ENCODE data around the gene POLR1E. TPM values are rescaled to one million over a fixed set of nuclear protein-coding genes. Genes with fewer than 3 reads are reported as not detected.
"Not testable (repeated sequence)": the region's sequence is repeated elsewhere in the genome, so short reads cannot be mapped to it uniquely, and the experiment has no call there.

POLR1E gene
- total and polyA plus RNA-seq, 7 donors = 12.1 to 22.5 (median 21.1) TPM

- no peak for DNase-seq
- no peak for TF ChIP-seq CTCF (IDR thresholded peaks at IDR 0.05)
- Histone ChIP-seq H3K27me3 (ENCODE audit: insufficient read depth in 3 of 3, low read length in 2 of 3) (no peaks in the 10 kb centered on the region), H3K36me3 (ENCODE audit: insufficient read depth in 1 of 2, low read depth in 1 of 2) (peaks cover 0 to 93% of the 10 kb centered on the region in 2 donors), H3K9me3 (no peaks in the 10 kb centered on the region), H3K27ac (no peak overlapping the region), H3K4me1 (no peaks in the 10 kb centered on the region), H3K4me3 (no peak overlapping the region)
- intact Hi-C loops (cut with DNase I) = loop anchor here in 1 of 2 donors (10.0 kb wide), 1 partner anchor 47 kb away; no protein-coding TSS in a partner anchor
- peak; percentile 32 to 65 (median 33) for ATAC-seq
- 77 to 84% (median 82%) methylated on average over 5 of the region's 5 CpGs for WGBS, 3 donors
Measured at GRCh38 chr9:37508135-37508833, 22.5 kb downstream of the POLR1E start.

DNA sequence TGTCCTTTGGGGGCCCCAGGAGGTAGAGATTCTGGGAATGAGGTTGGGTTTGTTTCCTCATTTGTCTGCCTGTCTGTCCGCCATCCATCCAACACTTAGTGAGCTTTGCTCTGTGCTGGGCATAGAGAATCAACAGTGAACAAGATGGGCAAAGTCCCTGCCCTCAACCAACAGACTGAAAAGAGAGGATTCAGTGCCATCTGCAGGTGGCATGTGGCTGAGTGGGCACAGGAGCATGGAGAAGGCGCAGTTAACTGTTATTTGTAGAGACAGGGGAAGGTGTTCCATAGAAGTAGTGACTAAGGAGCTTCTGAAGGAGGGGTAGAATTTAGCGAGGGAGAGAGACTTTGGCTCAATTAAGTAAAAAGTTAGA is 23.1 kb downstream of the POLR1E start:
- Histone ChIP-seq H3K36me3 (ENCODE audit: insufficient read depth in 1 of 2, low read depth in 1 of 2) (peaks cover 0 to 92% of the 10 kb centered on the region in 2 donors), H3K4me3 (no peak overlapping the region), H3K9me3 (no peaks in the 10 kb centered on the region), H3K27me3 (ENCODE audit: insufficient read depth in 3 of 3, low read length in 2 of 3) (no peaks in the 10 kb centered on the region), H3K27ac (no peak overlapping the region), H3K4me1 (no peaks in the 10 kb centered on the region)
- TF ChIP-seq CTCF (IDR thresholded peaks at IDR 0.05) = no peak
- DNase-seq (no peak), ATAC-seq (peak in 2 of 4 donors; percentile 22 to 40)
- WGBS, 3 donors = 87 to 93% (median 91%) methylated on average over 3 of the region's 3 CpGs
- intact Hi-C loops (cut with DNase I) = loop anchor here in 1 of 2 donors (10.0 kb wide), 1 partner anchor 46 kb away; no protein-coding TSS in a partner anchor

GRCh38 chr9:37509536-37509935 is 23.8 kb downstream of the POLR1E start:
- Histone ChIP-seq H3K4me3 (no peak overlapping the region), H3K27me3 (ENCODE audit: insufficient read depth in 3 of 3, low read length in 2 of 3) (no peaks in the 10 kb centered on the region), H3K4me1 (no peaks in the 10 kb centered on the region), H3K36me3 (ENCODE audit: insufficient read depth in 1 of 2, low read depth in 1 of 2) (peaks cover 0 to 92% of the 10 kb centered on the region in 2 donors), H3K27ac (no peak overlapping the region), H3K9me3 (no peaks in the 10 kb centered on the region)
- 79 to 88% (median 81%) methylated on average over 7 of the region's 7 CpGs for WGBS, 3 donors
- no peak for TF ChIP-seq CTCF (IDR thresholded peaks at IDR 0.05)
- ATAC-seq = no peak
- DNase-seq = no peak
- intact Hi-C loops (cut with DNase I) = loop anchor here in 1 of 2 donors (10.0 kb wide), 1 partner anchor 45 kb away; no protein-coding TSS in a partner anchor

DNA sequence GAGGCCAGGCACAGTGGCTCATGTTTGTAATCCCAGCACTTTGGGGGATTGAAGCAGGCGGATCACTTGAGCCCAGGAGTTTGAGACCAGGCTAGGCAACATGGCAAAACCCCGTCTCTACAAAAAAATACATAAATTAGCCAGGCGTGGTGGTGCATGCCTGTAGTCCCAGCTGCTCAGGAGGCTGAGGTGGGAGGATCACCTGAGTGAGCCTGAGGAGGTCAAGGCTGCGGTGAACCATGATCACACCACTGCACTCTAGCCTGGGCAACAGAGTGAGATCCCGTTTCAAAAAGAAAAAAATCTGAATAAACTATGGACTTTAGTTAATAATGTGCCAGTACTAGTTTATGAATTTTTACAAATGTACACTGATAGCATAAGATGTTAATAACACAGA is 24.3 kb downstream of the POLR1E start:
- H3K4me3 ChIP-seq; H3K27ac ChIP-seq; intact Hi-C loops (cut with DNase I); H3K27me3 ChIP-seq (ENCODE audit: insufficient read depth in 3 of 3, low read length in 2 of 3); DNase-seq; H3K9me3 ChIP-seq; H3K4me1 ChIP-seq; ATAC-seq: not testable (repeated sequence)
- peaks cover 0 to 93% of the 10 kb centered on the region in 2 donors for H3K36me3 ChIP-seq (ENCODE audit: insufficient read depth in 1 of 2, low read depth in 1 of 2)
- WGBS, 3 donors = 83 to 86% (median 85%) methylated on average over 5 of the region's 5 CpGs

DNA sequence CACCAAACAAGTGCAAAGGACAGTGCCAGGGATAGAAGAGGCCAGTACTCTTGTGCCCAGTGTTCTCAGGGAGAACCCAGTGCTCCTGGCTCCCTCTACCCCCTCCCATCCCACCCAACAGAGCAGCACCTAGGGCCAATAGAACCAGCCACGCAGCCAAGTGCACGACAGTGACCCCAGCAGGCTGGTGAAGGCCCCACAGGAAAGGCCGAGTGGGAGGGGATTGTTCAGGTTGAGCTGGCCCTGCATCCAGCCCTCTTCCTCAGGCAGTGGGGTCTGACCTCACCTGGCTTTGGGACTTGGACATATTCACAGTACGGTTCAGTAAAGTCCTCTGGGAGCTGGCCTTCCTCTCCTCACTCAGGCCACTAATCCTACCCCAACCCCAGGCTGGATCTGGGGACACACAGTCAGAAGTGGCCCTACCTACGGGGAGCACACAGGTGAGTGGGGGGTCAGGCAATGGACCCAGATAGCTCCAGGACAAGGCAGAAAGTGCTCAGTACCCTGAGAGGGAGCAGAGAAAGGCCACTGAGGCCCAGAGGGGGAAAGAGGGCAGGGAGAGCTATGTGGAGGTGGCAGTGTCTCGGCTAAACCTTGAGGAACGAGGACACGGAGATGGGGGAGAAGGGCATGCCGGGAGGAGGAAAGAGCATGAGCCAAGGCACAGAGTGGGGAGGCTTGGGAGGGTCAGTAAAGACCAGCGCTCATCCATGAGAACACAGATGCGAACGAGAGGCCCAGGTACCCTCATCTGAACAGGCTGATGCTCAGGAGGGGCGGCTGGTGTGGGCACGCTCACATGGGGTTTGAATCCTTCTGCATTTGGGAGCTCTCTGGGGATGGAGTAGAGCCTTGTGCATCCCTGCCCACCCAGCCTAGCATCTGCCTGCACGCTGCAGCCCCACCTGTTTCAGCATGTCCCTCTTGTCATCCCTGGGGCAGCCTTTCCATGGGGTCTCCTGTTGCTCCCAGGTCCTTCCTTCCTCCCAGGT is 25.6 kb downstream of the POLR1E start:
- intact Hi-C loops (cut with DNase I) = no loop called here
- ATAC-seq = peak in 2 of 4 donors; percentile 33 to 43
- Histone ChIP-seq H3K27me3 (ENCODE audit: insufficient read depth in 3 of 3, low read length in 2 of 3) (no peaks in the 10 kb centered on the region), H3K4me3 (no peak overlapping the region), H3K27ac (no peak overlapping the region), H3K4me1 (no peaks in the 10 kb centered on the region), H3K36me3 (ENCODE audit: insufficient read depth in 1 of 2, low read depth in 1 of 2) (peaks cover 0 to 99% of the 10 kb centered on the region in 2 donors), H3K9me3 (no peaks in the 10 kb centered on the region)
- no peak for DNase-seq
- TF ChIP-seq CTCF (IDR thresholded peaks at IDR 0.05) = no peak
- 83 to 84% (median 84%) methylated on average over 15 of the region's 15 CpGs for WGBS, 3 donors
